Raji (cell line): ENCODE data around the gene SRPK3.

Experiments used
- POLR2A ChIP-seq: IDR thresholded peaks from 2 replicates; pipeline ENCODE4 v1.6.1; 2011; ENCODE audit warnings: low read depth, low read length, control low read depth; ENCODE audit not compliant: insufficient read depth

The SRPK3 gene

GRCh38 chrX:153768311-153769157 lies 12.3 kb upstream of the SRPK3 start:
- TF ChIP-seq POLR2A: no peak

- no peak for TF ChIP-seq POLR2A
These were observed 11.5 kb upstream of the SRPK3 start for GRCh38 chrX:153769158-153769864.

- TF ChIP-seq POLR2A: no peak
These were observed 10.8 kb upstream of the SRPK3 start for GRCh38 chrX:153769865-153770600.

GRCh38 chrX:153770601-153771414 lies 10.0 kb upstream of the SRPK3 start:
- no peak for TF ChIP-seq POLR2A

GRCh38 chrX:153771415-153772315 lies 9.2 kb upstream of the SRPK3 start:
- no peak for TF ChIP-seq POLR2A

- TF ChIP-seq POLR2A: no peak
These were observed 8.3 kb upstream of the SRPK3 start for GRCh38 chrX:153772316-153773217.

GRCh38 chrX:153773218-153773611 lies 7.6 kb upstream of the SRPK3 start:
- no peak for TF ChIP-seq POLR2A

- no peak for TF ChIP-seq POLR2A
These were observed 6.9 kb upstream of the SRPK3 start for GRCh38 chrX:153773741-153774575.

GRCh38 chrX:153774576-153775292 lies 6.1 kb upstream of the SRPK3 start:
- no peak for TF ChIP-seq POLR2A

- no peak for TF ChIP-seq POLR2A
These were observed 5.3 kb upstream of the SRPK3 start for GRCh38 chrX:153775293-153776119.
